ENCODE data around the gene MACROD2.

DNA sequence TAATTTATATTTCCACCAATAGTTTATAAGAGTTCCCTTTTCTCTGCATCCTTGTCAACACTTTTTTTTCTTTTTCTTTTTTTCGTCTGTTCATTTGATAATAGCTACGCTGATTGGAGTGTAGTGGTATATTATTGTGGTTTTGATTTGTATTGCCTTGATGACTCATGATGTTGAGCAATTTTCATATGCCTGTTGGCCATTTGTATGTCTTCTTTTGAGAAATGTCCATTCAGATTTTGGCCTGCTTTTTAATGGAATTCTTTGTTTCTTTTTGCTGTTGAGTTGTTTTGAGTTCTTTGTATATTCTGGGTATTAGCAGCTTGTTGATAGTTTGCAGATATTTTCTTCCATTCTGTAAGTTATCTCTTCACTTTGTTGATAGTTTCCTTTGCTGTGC lies 1804.6 kb downstream of the MACROD2 start:
- no peak for TF ChIP-seq CTCF (optimal IDR thresholded peaks at IDR 0.05 in 1 of 3, IDR thresholded peaks at IDR 0.05 in 1 of 3, conservative IDR thresholded peaks at IDR 0.05 in 1 of 3; ENCODE audit: extremely low read depth in 1 of 3, insufficient read depth in 2 of 3, low read length in 3 of 3)
- no peak for TF ChIP-seq EZH2 (IDR thresholded peaks at IDR 0.05; ENCODE audit: low read length)
